Endothelial cell of umbilical vein (primary cell): ENCODE measurements around the gene GAB1. TPM values are rescaled to one million over a fixed set of nuclear protein-coding genes. Genes with fewer than 3 reads are reported as not detected.

Experiments used
- BruUV-seq: library from RNA; stranded (reverse); fragments of 400-500 nt; replicated peaks from 2 replicates; lab custom pipeline; 2021; lab: Mats Ljungman, UMichigan
- CTCF ChIA-PET: fragments of 300-600, 350-600 bp; sonication (Branson Sonifier 250); formaldehyde crosslinking; loops from one replicate; lab custom pipeline; 2021; ENCODE audit warnings: antibody characterized with exemption, inconsistent platforms; lab: Charles Lee
- POLR2A ChIA-PET: fragments of 300-600, 350-600 bp; sonication (Branson Sonifier 250); formaldehyde crosslinking; loops from one replicate; lab custom pipeline; 2021; ENCODE audit warnings: antibody characterized with exemption, inconsistent platforms; lab: Charles Lee
- DNase-seq: peaks from one replicate; pipeline ENCODE4 v3.0.0-alpha.2; 2011; ENCODE audit warnings: low read depth, low spot score
- FAIRE-seq: peaks from 2 replicates; lab custom pipeline; 2011; peaks lifted over from hg19 to GRCh38; lab: Jason Lieb, UNC
- H2AFZ ChIP-seq: 2 replicates; pipeline ENCODE4 v1.6.0; 2012; ENCODE audit warnings: low read depth, low read length, control low read depth, inconsistent platforms
- H3K27ac ChIP-seq: 2 replicates; pipeline ENCODE4 v1.5.1; 2011; ENCODE audit warnings: low read depth, mild to moderate bottlenecking, control low read depth, low read length, moderate library complexity; ENCODE audit not compliant: insufficient read depth
- H3K27me3 ChIP-seq, 2 experiments: 2 replicates each; pipeline versions ENCODE4 v1.6.0 to v1.6.1; 2011; ENCODE audit warnings: low read length in 2 of 2, mixed read lengths in 1 of 2; ENCODE audit not compliant: control insufficient read depth in 2 of 2, insufficient read depth in 2 of 2
- H3K36me3 ChIP-seq, 2 experiments: 2 replicates in 1 of 2; 3 replicates in 1 of 2; pipeline ENCODE4 v1.5.1; 2011; ENCODE audit warnings: low read length in 2 of 2, mild to moderate bottlenecking in 1 of 2, moderate library complexity in 1 of 2; ENCODE audit not compliant: control insufficient read depth in 2 of 2, insufficient read depth in 2 of 2; ENCODE audit errors: extremely low read depth in 1 of 2
- H3K4me1 ChIP-seq: 3 replicates; pipeline ENCODE4 v1.5.1; 2011; ENCODE audit warnings: mild to moderate bottlenecking, low read length; ENCODE audit not compliant: control insufficient read depth, insufficient read depth; ENCODE audit errors: extremely low read depth
- H3K4me2 ChIP-seq: 2 replicates; pipeline ENCODE4 v1.6.1; 2011; ENCODE audit warnings: low read length, control low read depth, mixed read lengths; ENCODE audit not compliant: insufficient read depth
- H3K4me3 ChIP-seq, 3 experiments: fragments of 200-600 bp in 1 of 3; sonication (generic), shearing (Covaris generic) in 1 of 3; replicated peaks in 1 of 3; 2 replicates each; pipeline ENCODE4 v1.5.1; 2011 to 2016; ENCODE audit warnings: control low read depth in 3 of 3, low read length in 3 of 3, mild to moderate bottlenecking in 2 of 3, inconsistent platforms in 1 of 3, low read depth in 1 of 3, moderate library complexity in 1 of 3; ENCODE audit not compliant: insufficient read depth in 1 of 3
- H3K79me2 ChIP-seq: 2 replicates; pipeline ENCODE4 v1.6.0; 2012; ENCODE audit warnings: low read length, inconsistent platforms; ENCODE audit not compliant: control insufficient read depth, insufficient read depth
- H3K9ac ChIP-seq: replicated peaks from 2 replicates; pipeline ENCODE3; 2011; ENCODE audit warnings: low read length, control low read depth; ENCODE audit not compliant: insufficient read depth; ENCODE audit errors: extremely low read depth
- H3K9me1 ChIP-seq: replicated peaks from 3 replicates; pipeline ENCODE4 v1.6.0; 2011; ENCODE audit warnings: mild to moderate bottlenecking, low read length; ENCODE audit not compliant: control insufficient read depth, insufficient read depth; ENCODE audit errors: extremely low read depth
- H3K9me3 ChIP-seq: replicated peaks from 2 replicates; pipeline ENCODE4 v1.5.1; 2012; ENCODE audit warnings: low read length, inconsistent platforms; ENCODE audit not compliant: control insufficient read depth, insufficient read depth
- H4K20me1 ChIP-seq: replicated peaks from 2 replicates; pipeline ENCODE3; 2011; ENCODE audit warnings: mild to moderate bottlenecking, low read length; ENCODE audit not compliant: control insufficient read depth, insufficient read depth; ENCODE audit errors: extremely low read depth
- EZH2 ChIP-seq: IDR thresholded peaks from 2 replicates; pipeline ENCODE4 v1.6.1; 2012; ENCODE audit warnings: borderline replicate concordance, low read depth, mild to moderate bottlenecking, moderate library complexity, low read length, inconsistent platforms; ENCODE audit not compliant: severe bottlenecking
- GATA2 ChIP-seq: IDR thresholded peaks from 2 replicates; pipeline ENCODE4 v1.7.0; 2011; ENCODE audit warnings: low read depth, mild to moderate bottlenecking, moderate library complexity, mixed read lengths, low read length; ENCODE audit not compliant: insufficient read length, insufficient read depth
- JUN ChIP-seq: IDR thresholded peaks from 2 replicates; pipeline ENCODE4 v1.6.1; 2011; ENCODE audit warnings: borderline replicate concordance, low read depth; ENCODE audit not compliant: insufficient read length, insufficient read depth
- MYC ChIP-seq: IDR thresholded peaks from one replicate; pipeline ENCODE4 v1.6.1; 2011; ENCODE audit warnings: mild to moderate bottlenecking, low read depth, low read length
- POLR2A ChIP-seq: IDR thresholded peaks from 2 replicates; pipeline ENCODE4 v1.6.1; 2012; ENCODE audit warnings: low read depth, mild to moderate bottlenecking, control low read depth, low read length
- POLR2AphosphoS5 ChIP-seq: IDR thresholded peaks from 2 replicates; pipeline ENCODE4 v1.6.1; 2012; ENCODE audit warnings: low read depth, mild to moderate bottlenecking, control low read depth, low read length, moderate library complexity; ENCODE audit not compliant: insufficient read depth
- dilution Hi-C: fragments of 300-500 bp; cut with MboI; formaldehyde crosslinking; loops from one replicate; pipeline ENCODE4 v1.15.0; 2019; ENCODE audit warnings: low sequenced_read_pairs; ENCODE audit not compliant: extremely low pct_ligation_motif_present
- intact Hi-C: fragments of 100-400 bp; cut with micrococcal nuclease; formaldehyde crosslinking; loops from one replicate; pipeline ENCODE4 v1.10.0; 2022
- polyA plus RNA-seq, 4 experiments: library from polyadenylated mRNA; depleted of rRNA in 3 of 4; stranded (reverse) in 3 of 4; unstranded in 1 of 4; fragments of >200 nt; gene quantifications; 2 replicates each; pipeline versions ENCODE4 v1.2.1 to v1.2.3, GENCODE V29; 2011 to 2012; ENCODE audit warnings: missing spikeins in 1 of 4
- total RNA-seq: library from RNA; stranded (reverse); gene quantifications from 2 replicates; pipeline ENCODE4 v1.2.3, GENCODE V29; 2021
- TF ChIP-seq, protein P1 (sequence below), 2 donors: IDR thresholded peaks; 1 replicate in 1 of 2; 2 replicates in 1 of 2; pipeline ENCODE4 v1.5.1; 2011; ENCODE audit warnings: low read length in 2 of 2, mild to moderate bottlenecking in 2 of 2, moderate library complexity in 2 of 2, control low read depth in 1 of 2, inconsistent platforms in 1 of 2, low read depth in 1 of 2; ENCODE audit not compliant: insufficient read depth in 1 of 2; ENCODE audit errors: extremely low read depth in 1 of 2
- TF ChIP-seq, protein P2 (sequence below): IDR thresholded peaks from 2 replicates; pipeline ENCODE4 v1.6.1; 2011; ENCODE audit not compliant: insufficient read depth, insufficient read length

The GAB1 gene
- total and polyA plus RNA-seq, 2 donors (not counting 3 experiments of a cell fraction or from before 2014, with no cell fraction given) = 9.3 to 37.7 TPM

DNA sequence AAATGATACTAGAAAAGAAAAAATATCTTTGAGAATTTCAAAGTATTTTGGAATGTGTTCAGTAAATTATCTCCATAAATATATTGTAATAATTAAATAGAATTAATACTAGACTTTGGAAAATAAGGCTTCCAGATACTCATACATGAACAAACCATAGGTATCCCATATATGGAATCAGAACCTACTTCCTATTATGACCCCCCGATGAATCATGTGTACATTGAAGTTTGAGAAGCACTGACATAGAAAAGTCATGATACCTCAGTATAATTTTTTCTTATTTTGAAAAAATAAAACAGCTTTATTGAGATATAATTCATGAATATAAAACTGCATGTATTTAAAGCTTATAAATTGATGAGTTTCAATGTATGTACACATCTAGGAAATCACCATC lies 149.6 kb downstream of the GAB1 start:
- ChIA-PET CTCF (interaction anchor here (1.2 kb wide), 2 partner anchors 284 to 501 kb away, joined by 4 to 5 read pairs; no protein-coding TSS in a partner anchor), POLR2A (no interaction called here)
- no peak overlapping the region for H3K4me3 ChIP-seq
- dilution Hi-C loops (no loop called here), intact Hi-C loops (no loop called here)
- TF ChIP-seq POLR2AphosphoS5 = no peak
- TF ChIP-seq GATA2 = no peak
- TF ChIP-seq JUN = no peak
- no peak for TF ChIP-seq MYC
- no peak for TF ChIP-seq POLR2A
- TF ChIP-seq, protein P1, sequence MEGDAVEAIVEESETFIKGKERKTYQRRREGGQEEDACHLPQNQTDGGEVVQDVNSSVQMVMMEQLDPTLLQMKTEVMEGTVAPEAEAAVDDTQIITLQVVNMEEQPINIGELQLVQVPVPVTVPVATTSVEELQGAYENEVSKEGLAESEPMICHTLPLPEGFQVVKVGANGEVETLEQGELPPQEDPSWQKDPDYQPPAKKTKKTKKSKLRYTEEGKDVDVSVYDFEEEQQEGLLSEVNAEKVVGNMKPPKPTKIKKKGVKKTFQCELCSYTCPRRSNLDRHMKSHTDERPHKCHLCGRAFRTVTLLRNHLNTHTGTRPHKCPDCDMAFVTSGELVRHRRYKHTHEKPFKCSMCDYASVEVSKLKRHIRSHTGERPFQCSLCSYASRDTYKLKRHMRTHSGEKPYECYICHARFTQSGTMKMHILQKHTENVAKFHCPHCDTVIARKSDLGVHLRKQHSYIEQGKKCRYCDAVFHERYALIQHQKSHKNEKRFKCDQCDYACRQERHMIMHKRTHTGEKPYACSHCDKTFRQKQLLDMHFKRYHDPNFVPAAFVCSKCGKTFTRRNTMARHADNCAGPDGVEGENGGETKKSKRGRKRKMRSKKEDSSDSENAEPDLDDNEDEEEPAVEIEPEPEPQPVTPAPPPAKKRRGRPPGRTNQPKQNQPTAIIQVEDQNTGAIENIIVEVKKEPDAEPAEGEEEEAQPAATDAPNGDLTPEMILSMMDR (IDR thresholded peaks at IDR 0.05; ENCODE audit: extremely low read depth in 1 of 2, insufficient read depth in 1 of 2, low read depth in 1 of 2, low read length in 2 of 2) = no peak
- TF ChIP-seq, protein P2, sequence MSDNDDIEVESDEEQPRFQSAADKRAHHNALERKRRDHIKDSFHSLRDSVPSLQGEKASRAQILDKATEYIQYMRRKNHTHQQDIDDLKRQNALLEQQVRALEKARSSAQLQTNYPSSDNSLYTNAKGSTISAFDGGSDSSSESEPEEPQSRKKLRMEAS = no peak
- no peak for TF ChIP-seq EZH2
- no peak overlapping the region for H2AFZ ChIP-seq
- BruUV-seq = no TSS peak
- H3K79me2 ChIP-seq = no peaks in the 10 kb centered on the region
- no peaks in the 10 kb centered on the region for H3K4me1 ChIP-seq
- H3K9me3 ChIP-seq = no peaks in the 10 kb centered on the region
- no peaks in the 10 kb centered on the region for H3K9me1 ChIP-seq
- no peaks in the 10 kb centered on the region for H4K20me1 ChIP-seq
- H3K27me3 ChIP-seq = no peaks in the 10 kb centered on the region
- no peak overlapping the region for H3K27ac ChIP-seq
- FAIRE-seq = no peak
- DNase-seq = no peak
- no peaks in the 10 kb centered on the region for H3K36me3 ChIP-seq
- no peak overlapping the region for H3K9ac ChIP-seq
- H3K4me2 ChIP-seq = no peak overlapping the region
